A549 (cell line): ENCODE data around the gene FNDC3A.

Experiments
- BCL3 ChIP-seq: fragments of >200 bp; sonication (Bioruptor Twin); formaldehyde crosslinking; IDR thresholded peaks from 3 replicates; pipeline ENCODE4 v1.6.1; 2016
- CTCF ChIP-seq: fragments of >200 bp; sonication (Bioruptor Twin); formaldehyde crosslinking; IDR thresholded peaks from 3 replicates; pipeline ENCODE4 v1.5.1; 2016
- EP300 ChIP-seq, 2 experiments: fragments of >200 bp; sonication (Bioruptor Twin); formaldehyde crosslinking; IDR thresholded peaks; 2 replicates in 1 of 2; 3 replicates in 1 of 2; pipeline ENCODE4 v1.6.1; 2016 to 2017
- FOSB ChIP-seq: fragments of 250-450 bp; sonication (Bioruptor Pico); IDR thresholded peaks from 2 replicates; pipeline ENCODE4 v1.5.0; 2020; ENCODE audit warnings: mild to moderate bottlenecking, moderate library complexity
- JUN ChIP-seq, 2 experiments: fragments of >200 bp; sonication (Bioruptor Twin); formaldehyde crosslinking; IDR thresholded peaks; 2 replicates in 1 of 2; 3 replicates in 1 of 2; pipeline ENCODE4 v1.6.1; 2016 to 2017
- MYC ChIP-seq: IDR thresholded peaks from 2 replicates; pipeline ENCODE4 v1.6.1; 2012; ENCODE audit warnings: mild to moderate bottlenecking, inconsistent platforms, low read length, improper control_type of control experiment, borderline replicate concordance
- PHF8 ChIP-seq: fragments of 200-600 bp; sonication (generic); IDR thresholded peaks from 2 replicates; pipeline ENCODE4 v1.6.1; 2016; ENCODE audit warnings: low read depth, mild to moderate bottlenecking, antibody characterized with exemption, moderate library complexity, borderline replicate concordance
- POLR2A ChIP-seq: IDR thresholded peaks from 2 replicates; pipeline ENCODE4 v1.6.1; 2012; ENCODE audit warnings: mild to moderate bottlenecking, low read length
- RCOR1 ChIP-seq: fragments of 150-350 bp; IDR thresholded peaks from 2 replicates; pipeline ENCODE4 v1.6.1; 2014; ENCODE audit warnings: antibody characterized with exemption, low read length, low read depth
- REST ChIP-seq: fragments of 200-600 bp; sonication (generic); IDR thresholded peaks from 2 replicates; pipeline ENCODE4 v1.6.1; 2016; ENCODE audit warnings: antibody characterized with exemption, mild to moderate bottlenecking, moderate library complexity
- USF2 ChIP-seq: fragments of 450-650 bp; IDR thresholded peaks from 2 replicates; pipeline ENCODE4 v1.6.1; 2014; ENCODE audit warnings: antibody characterized with exemption
- ZFP36 ChIP-seq: fragments of 450-650 bp; IDR thresholded peaks from 2 replicates; pipeline ENCODE4 v1.6.1; 2014; ENCODE audit warnings: borderline replicate concordance; ENCODE audit not compliant: partially characterized antibody

- TF ChIP-seq POLR2A: no peak
- TF ChIP-seq EP300 (IDR thresholded peaks at IDR 0.05): no peak
- no peak for TF ChIP-seq CTCF
- no peak for TF ChIP-seq RCOR1
- no peak for TF ChIP-seq PHF8
- TF ChIP-seq ZFP36: no peak
- no peak for TF ChIP-seq JUN (IDR thresholded peaks at IDR 0.05)
- no peak for TF ChIP-seq USF2
- TF ChIP-seq BCL3: no peak
- TF ChIP-seq MYC: no peak
- no peak for TF ChIP-seq REST
- no peak for TF ChIP-seq FOSB (CRISPR knock-in tag)
These were observed 1.0 kb downstream of the FNDC3A start for GRCh38 chr13:48976576-48977285.
